Epithelial cell of proximal tubule (primary cell): ENCODE measurements around the gene HOXA9. TPM values are rescaled to one million over a fixed set of nuclear protein-coding genes. Genes with fewer than 3 reads are reported as not detected.
A peak's percentile ranks its signal among the peaks of the same experiment; 100 is the strongest.

Experiments
- DNase-seq: peaks from one replicate; pipeline ENCODE4 v3.0.0-alpha.2; 2011; ENCODE audit warnings: low read depth
- H3K4me3 ChIP-seq: 2 replicates; pipeline ENCODE4 v1.5.1; 2011; ENCODE audit warnings: low read depth, mild to moderate bottlenecking, low read length
- CTCF ChIP-seq: conservative IDR thresholded peaks from 2 replicates; pipeline ENCODE4 v1.5.1; 2012; ENCODE audit warnings: low read depth, mild to moderate bottlenecking, low read length
- total RNA-seq: library from RNA; depleted of rRNA; stranded (reverse); fragments of >200 nt; gene quantifications from 2 replicates; pipeline ENCODE4 v1.2.3, GENCODE V29; 2015

The HOXA9 gene
- total RNA-seq, 1 donor from 2014 or later, result 104 TPM

GRCh38 chr7:27169658-27170425 lies 4.5 kb upstream of the HOXA9 start:
- no peak for TF ChIP-seq CTCF
- no peak for DNase-seq
- peak overlapping the region; percentile 74 for H3K4me3 ChIP-seq

DNA sequence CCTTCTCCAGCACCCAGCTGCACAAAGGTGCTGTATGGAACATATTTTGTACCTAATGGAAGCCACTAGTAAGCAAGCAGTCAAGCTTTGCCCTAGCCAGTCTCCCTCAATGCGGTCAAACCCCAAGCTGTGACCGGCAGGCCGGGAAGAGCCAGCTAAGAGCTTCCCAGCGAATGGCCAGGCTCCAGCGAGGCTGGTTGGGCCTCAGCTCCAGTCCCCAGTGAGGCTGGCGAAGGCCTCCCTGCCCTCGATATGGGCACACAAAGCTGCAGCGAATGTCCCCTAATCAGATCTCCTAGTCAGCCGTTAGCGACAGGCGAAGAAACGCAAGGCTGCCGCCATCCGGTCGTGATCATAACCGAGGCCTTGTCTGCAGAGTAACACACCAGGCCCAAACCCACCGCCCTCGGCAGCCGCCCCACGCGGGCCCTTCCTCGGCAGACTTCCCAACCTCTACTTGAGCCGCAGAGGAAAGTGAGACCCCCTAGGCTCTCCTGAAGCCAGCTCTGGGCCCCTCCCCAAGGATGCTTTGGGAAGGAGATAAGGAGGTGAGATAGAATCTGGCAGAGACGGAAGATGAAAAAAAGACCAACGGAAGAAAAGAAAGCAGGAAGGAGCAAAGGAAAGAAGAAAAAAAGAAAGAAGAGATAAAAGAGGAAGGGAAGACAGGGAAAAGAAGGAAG lies 3.1 kb upstream of the HOXA9 start:
- H3K4me3 ChIP-seq, result peak overlapping the region; percentile 74
- DNase-seq, result no peak
- TF ChIP-seq CTCF, result peak; percentile 37

GRCh38 chr7:27167916-27168264 lies 2.6 kb upstream of the HOXA9 start:
- TF ChIP-seq CTCF, result no peak
- no peak for DNase-seq
- H3K4me3 ChIP-seq, result peak overlapping the region; percentile 74

DNA sequence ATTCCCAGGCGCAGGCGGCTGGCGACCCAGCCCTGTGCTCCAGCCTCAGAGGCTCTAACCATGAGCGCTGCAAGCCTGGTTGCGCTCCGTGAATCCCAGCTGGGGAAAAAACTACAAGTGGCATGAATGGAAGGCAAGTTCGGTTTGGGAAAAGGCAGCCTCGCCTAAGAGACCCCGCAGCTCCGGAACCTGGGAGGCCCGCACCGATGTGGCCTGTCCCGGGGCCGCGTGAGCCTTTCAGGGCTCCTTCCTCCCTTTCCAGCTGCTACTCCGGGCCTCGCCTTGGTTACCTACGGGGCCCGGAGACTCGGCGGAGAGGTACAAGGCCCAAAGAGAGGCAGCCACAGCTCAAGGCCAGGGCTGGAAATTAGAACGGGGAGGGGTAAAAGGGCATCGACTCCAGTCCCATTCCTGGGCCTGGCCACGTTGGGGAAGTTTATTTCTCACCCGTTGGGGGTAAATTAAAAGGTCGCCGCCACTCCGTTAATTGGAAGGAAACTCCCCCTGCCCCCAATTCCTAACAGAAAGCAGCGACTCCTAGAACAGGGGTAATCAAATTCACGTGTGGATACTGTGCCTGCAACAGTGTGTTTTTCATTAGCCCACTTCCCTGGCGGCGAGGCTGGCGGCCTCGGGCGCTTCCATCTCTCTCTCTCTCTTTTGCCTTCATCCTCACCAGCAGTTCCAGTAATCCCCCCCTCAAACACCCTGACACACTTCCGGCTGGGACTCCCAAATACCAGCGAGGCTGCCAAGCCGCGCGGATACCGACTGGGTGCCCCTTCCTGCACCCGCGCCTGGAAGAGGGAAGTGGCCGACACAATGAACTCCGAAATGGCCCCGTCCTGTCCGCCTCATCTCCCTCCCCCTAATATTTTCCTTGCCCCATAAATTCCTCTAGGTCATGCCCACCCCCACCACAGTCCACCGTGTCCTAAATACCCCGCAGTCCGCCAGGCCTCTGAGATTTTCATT lies 1.5 kb upstream of the HOXA9 start:
- DNase-seq, result no peak
- TF ChIP-seq CTCF, result no peak
- H3K4me3 ChIP-seq, result peak overlapping the region; percentile 74

DNA sequence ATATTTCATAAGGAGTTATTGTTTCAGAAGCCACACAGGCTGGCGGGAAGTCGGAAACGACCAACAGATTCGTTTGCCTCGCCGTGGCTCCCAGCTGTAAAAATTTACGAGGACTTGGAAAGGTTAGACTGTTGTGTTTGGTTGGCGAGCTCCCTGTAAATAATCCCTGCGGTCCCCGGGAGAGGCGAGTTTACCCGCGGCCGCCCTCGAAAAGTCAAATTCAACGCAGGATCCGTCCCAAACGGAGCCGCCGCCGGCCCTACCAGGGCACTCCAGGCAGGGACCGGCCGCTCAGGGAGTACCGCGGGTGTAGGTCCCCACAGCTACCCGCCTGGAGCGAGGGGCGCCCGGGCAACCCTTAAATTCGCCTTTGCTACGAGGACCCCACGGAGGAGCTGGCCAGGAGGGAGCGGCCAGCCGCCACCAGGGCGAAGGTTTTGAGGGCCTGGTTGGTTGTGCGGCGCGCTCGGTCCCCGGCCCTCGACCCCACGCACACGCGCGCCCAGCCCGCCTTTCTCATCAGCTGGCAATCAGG lies 726 bp upstream of the HOXA9 start:
- H3K4me3 ChIP-seq, result peak overlapping the region; percentile 74
- TF ChIP-seq CTCF, result no peak
- no peak for DNase-seq

GRCh38 chr7:27164367-27165088 lies 809 bp downstream of the HOXA9 start:
- H3K4me3 ChIP-seq, result peak overlapping the region; percentile 74
- TF ChIP-seq CTCF, result peak; percentile 16
- no peak for DNase-seq
